ENCODE measurements around the gene DNASE1. TPM values are rescaled to one million over a fixed set of nuclear protein-coding genes. Genes with fewer than 3 reads are reported as not detected.
"Not testable (repeated sequence)": the region's sequence is repeated elsewhere in the genome, so short reads cannot be mapped to it uniquely, and the experiment has no call there.

The DNASE1 gene
- polyA plus RNA-seq, 1 donor from 2014 or later, result 47.8 TPM

GRCh38 chr16:3655396-3656159, 1.1 kb downstream of the DNASE1 start:
- H3K27ac ChIP-seq (ENCODE audit: low read length), result no peak overlapping the region
- H3K36me3 ChIP-seq (ENCODE audit: insufficient read depth, low read length), result peaks cover 14% of the 10 kb centered on the region

DNA sequence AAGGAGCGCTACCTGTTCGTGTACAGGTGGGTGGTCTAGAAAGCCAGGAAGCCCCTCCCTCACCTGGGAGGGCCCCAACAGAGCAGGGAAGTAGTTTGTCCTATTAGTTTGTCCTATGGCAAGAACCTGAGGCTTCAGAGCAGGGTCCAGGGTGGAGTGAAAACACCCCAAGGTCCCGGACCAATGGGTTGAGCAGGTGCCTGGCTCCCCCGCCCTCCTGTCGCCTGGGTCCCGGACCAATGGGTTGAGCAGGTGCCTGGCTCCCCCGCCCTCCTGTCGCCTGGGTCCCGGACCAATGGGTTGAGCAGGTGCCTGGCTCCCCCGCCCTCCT, 1.6 kb downstream of the DNASE1 start:
- H3K9me3 ChIP-seq (ENCODE audit: low read length); H3K9ac ChIP-seq (ENCODE audit: low read length); H2AFZ ChIP-seq (ENCODE audit: low read depth, low read length); H3K9me2 ChIP-seq (ENCODE audit: insufficient read depth, low read length); H3F3A ChIP-seq (ENCODE audit: insufficient read depth, low read length, poor library complexity, severe bottlenecking); H3K4me2 ChIP-seq (ENCODE audit: low read length); H3K4me3 ChIP-seq (ENCODE audit: low read length); H3K27ac ChIP-seq (ENCODE audit: low read length); H3K79me2 ChIP-seq (replicated peaks; ENCODE audit: insufficient read depth, low read length); H3K27me3 ChIP-seq (ENCODE audit: insufficient read depth, low read depth, low read length); H4K20me1 ChIP-seq (ENCODE audit: insufficient read depth): not testable (repeated sequence)
- peaks cover 14% of the 10 kb centered on the region for H3K36me3 ChIP-seq (ENCODE audit: insufficient read depth, low read length)

More at GRCh38 chr16:3655396-3656159, 1.1 kb downstream of the DNASE1 start:
- H3K79me2 ChIP-seq (replicated peaks; ENCODE audit: insufficient read depth, low read length), result no peaks in the 10 kb centered on the region
- no peaks in the 10 kb centered on the region for H3K9me3 ChIP-seq (ENCODE audit: low read length)
- no peak overlapping the region for H3K4me2 ChIP-seq (ENCODE audit: low read length)
- H3K9ac ChIP-seq (ENCODE audit: low read length), result no peak overlapping the region
- H4K20me1 ChIP-seq (ENCODE audit: insufficient read depth), result no peaks in the 10 kb centered on the region
- H2AFZ ChIP-seq (ENCODE audit: low read depth, low read length), result no peak overlapping the region
- H3F3A ChIP-seq (ENCODE audit: insufficient read depth, low read length, poor library complexity, severe bottlenecking), result no peaks in the 10 kb centered on the region
- H3K4me3 ChIP-seq (ENCODE audit: low read length), result no peak overlapping the region
- TF ChIP-seq TAF1 (IDR thresholded peaks at IDR 0.05; ENCODE audit: low read depth) (no peak), REST (IDR thresholded peaks at IDR 0.05; ENCODE audit: borderline replicate concordance) (no peak), POLR2AphosphoS5 (IDR thresholded peaks at IDR 0.05) (no peak), RAD21 (conservative IDR thresholded peaks at IDR 0.05) (no peak), MXI1 (conservative IDR thresholded peaks at IDR 0.05; ENCODE audit: poor library complexity, severe bottlenecking) (no peak), EP300 (conservative IDR thresholded peaks at IDR 0.05; ENCODE audit: poor library complexity, severe bottlenecking) (no peak), SMC3 (conservative IDR thresholded peaks at IDR 0.05; ENCODE audit: poor library complexity) (no peak), EZH2 (IDR thresholded peaks at IDR 0.05; ENCODE audit: borderline replicate concordance, insufficient read depth, low read length, poor library complexity, severe bottlenecking) (no peak)
- TF ChIP-seq, protein P1, sequence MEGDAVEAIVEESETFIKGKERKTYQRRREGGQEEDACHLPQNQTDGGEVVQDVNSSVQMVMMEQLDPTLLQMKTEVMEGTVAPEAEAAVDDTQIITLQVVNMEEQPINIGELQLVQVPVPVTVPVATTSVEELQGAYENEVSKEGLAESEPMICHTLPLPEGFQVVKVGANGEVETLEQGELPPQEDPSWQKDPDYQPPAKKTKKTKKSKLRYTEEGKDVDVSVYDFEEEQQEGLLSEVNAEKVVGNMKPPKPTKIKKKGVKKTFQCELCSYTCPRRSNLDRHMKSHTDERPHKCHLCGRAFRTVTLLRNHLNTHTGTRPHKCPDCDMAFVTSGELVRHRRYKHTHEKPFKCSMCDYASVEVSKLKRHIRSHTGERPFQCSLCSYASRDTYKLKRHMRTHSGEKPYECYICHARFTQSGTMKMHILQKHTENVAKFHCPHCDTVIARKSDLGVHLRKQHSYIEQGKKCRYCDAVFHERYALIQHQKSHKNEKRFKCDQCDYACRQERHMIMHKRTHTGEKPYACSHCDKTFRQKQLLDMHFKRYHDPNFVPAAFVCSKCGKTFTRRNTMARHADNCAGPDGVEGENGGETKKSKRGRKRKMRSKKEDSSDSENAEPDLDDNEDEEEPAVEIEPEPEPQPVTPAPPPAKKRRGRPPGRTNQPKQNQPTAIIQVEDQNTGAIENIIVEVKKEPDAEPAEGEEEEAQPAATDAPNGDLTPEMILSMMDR (IDR thresholded peaks at IDR 0.05; ENCODE audit: poor library complexity, severe bottlenecking), result no peak
- H3K9me2 ChIP-seq (ENCODE audit: insufficient read depth, low read length), result no peaks in the 10 kb centered on the region
- no peaks in the 10 kb centered on the region for H3K27me3 ChIP-seq (ENCODE audit: insufficient read depth, low read depth, low read length)

Data from neural cell (in vitro differentiated cells).